Limb (tissue), 2 donors: ENCODE results near the gene NFATC1.
A peak's percentile ranks its signal among the peaks of the same experiment; 100 is the strongest.

Source experiments
- DNase-seq, 2 donors: peaks; one replicate each; pipeline ENCODE4 v3.0.0-alpha.2; 2016; ENCODE audit errors: extremely low spot score in 2 of 2

Gene NFATC1

GRCh38 chr18:79388043-79388442 is 7.7 kb upstream of the NFATC1 start:
- no peak for DNase-seq

GRCh38 chr18:79389689-79390088 is 6.0 kb upstream of the NFATC1 start:
- DNase-seq: peak in 1 of 2 donors; percentile 31

GRCh38 chr18:79392226-79392625 is 3.5 kb upstream of the NFATC1 start:
- DNase-seq: peak in 1 of 2 donors; percentile 30

- DNase-seq: peak in 1 of 2 donors; percentile 71
These were observed 2.5 kb upstream of the NFATC1 start for GRCh38 chr18:79393181-79393634.

GRCh38 chr18:79393635-79394533 is 1.8 kb upstream of the NFATC1 start:
- DNase-seq: peak; percentile 92 to 96

- DNase-seq: peak; percentile 87 to 89
These were observed 1.0 kb upstream of the NFATC1 start for GRCh38 chr18:79394534-79395307.

- no peak for DNase-seq
These were observed 456 bp upstream of the NFATC1 start for GRCh38 chr18:79395308-79395640.

- peak; percentile 52 to 75 for DNase-seq
These were observed 909 bp downstream of the NFATC1 start for GRCh38 chr18:79396431-79397246.

GRCh38 chr18:79397247-79397829 is 1.6 kb downstream of the NFATC1 start:
- no peak for DNase-seq

GRCh38 chr18:79397830-79398761 is 2.4 kb downstream of the NFATC1 start:
- no peak for DNase-seq

- no peak for DNase-seq
These were observed 3.7 kb downstream of the NFATC1 start for GRCh38 chr18:79399275-79400081.

GRCh38 chr18:79400091-79400590 is 4.4 kb downstream of the NFATC1 start:
- DNase-seq: peak in 1 of 2 donors; percentile 81

GRCh38 chr18:79400591-79401381 is 5.1 kb downstream of the NFATC1 start:
- no peak for DNase-seq

- no peak for DNase-seq
These were observed 5.9 kb downstream of the NFATC1 start for GRCh38 chr18:79401494-79402208.

GRCh38 chr18:79402209-79402576 is 6.5 kb downstream of the NFATC1 start:
- no peak for DNase-seq

- peak in 1 of 2 donors; percentile 52 for DNase-seq
These were observed 7.4 kb downstream of the NFATC1 start for GRCh38 chr18:79402977-79403722.
